Stimulated activated CD4-positive, alpha-beta T cell treated with anti-CD3 and anti-CD28 coated beads, Interleukin-15, amount 100 ng/mL, for 24 hours (primary cell): ENCODE results near the gene USP4.

Experiments used
- DNase-seq: peaks from one replicate; pipeline ENCODE4 v3.0.0-alpha.2; 2020

Gene USP4

DNA sequence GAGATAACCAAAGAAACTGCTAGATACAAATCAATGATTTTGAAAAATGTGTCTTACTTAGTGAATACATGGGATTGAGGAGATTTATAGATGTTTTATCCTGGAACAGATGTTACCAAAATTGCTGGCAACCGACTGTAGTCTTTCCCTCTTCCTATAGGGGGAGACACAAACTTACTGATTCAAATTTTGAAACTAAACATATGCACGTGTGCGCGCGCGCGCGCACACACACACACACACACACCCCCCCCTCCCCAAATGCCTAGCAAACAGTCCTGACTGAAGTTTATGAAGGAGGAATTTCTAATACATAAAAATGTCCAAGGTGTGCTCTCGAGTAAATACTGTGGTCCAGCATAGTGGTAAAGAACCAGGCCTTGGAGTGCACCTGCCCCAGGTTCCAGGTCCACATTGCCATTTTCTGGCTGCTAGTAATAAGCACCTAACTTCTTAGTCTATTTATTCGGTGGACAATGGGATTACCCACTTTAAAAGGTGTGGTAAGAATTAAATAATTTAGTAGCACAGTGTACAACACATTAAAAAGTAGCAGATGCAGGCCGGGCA lies 44.3 kb downstream of the USP4 start:
- DNase-seq, result peak; percentile 46

DNA sequence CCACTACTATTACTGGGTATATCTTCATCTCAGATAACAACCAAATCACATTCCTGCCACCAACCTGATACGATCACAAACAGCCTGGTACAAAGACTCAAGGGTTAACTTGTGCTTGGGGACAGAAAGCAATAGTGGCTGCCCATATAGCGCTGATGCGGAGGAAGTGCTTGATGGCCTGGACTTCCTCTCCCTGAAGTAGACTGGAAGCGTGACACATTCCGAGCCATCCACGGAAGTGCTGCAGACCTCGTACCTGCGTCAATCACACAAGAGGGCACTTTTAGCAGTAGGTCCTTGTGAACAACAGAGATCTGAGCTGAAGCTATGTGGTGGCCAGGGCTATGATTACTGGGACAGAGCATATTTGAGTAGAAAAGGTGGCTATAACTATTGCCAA lies 45.5 kb downstream of the USP4 start:
- DNase-seq, result no peak

DNA sequence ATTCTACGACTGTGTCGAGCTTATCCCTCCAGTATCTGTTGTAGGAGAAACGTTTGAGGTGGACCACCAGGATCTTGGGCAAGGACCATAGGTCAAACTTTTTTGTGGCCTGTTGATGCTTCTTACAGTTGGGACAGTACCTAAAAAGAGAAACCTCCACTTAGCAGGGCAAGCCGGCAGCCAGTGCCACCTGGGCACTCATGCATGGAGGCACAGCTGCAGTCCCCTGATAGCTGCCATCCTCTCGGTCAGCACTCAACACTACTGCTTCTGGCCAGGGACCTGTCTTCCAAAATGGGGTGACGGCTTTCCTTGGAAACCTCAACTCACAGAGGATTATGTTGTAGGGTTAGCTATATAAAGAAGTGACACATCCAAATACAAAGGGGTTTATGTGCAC lies 55.9 kb downstream of the USP4 start:
- DNase-seq, result no peak

DNA sequence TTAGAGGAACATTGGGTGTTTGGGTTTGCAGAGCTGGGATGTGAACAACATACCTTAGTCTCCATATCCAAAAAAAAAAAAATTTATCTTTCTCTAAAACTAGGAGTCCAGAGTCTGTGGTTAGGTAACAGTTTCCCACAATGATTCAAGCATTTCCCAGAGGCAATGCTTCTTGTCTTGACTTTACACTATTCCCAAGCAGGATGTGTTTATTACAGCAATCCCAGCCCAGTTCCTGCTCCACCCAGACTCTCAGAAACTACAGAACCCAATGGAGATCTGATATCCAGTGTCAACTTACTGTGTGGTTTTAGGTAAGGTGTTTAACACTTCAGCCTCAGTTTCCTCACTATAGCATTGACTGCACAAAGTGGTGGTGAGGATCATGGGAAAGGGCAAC lies 60.5 kb downstream of the USP4 start:
- no peak for DNase-seq

DNA sequence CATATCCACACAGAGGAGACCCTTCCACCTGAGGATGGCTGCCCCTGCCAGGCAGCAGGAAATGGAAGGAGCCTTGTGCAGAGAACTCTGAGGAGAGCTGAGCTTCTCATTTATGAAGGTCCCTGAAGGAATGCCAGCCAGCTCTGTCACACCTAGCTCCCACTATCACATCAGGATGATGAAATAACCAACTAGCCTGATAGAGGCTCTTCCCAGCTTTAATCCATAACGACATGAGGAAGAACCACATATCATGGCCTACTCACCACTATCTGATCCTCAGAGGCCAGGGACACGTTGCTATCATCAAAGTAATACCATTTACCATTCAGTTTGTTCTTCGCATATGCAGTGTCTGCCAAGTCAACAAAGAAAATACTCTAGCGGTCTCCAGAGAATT lies 61.3 kb downstream of the USP4 start:
- DNase-seq, result no peak

DNA sequence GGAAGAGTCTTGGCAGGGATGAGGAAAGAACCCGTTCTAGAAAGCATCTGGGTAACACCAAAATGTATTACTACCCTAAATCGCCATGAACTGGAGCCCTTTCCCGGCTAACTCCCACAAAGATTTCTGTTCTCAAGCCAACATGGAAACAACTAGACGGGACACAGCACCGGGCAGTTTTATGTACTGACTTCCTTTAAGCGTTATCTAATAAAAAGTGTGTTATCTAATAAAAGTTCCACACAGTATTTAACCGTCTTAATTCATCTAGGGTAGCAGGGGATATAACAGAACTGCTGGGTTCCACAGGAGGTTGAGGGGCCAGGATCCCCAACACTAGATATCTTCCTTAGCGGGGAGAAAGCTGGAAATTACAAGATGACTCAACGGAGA lies 62.5 kb downstream of the USP4 start:
- DNase-seq, result no peak

DNA sequence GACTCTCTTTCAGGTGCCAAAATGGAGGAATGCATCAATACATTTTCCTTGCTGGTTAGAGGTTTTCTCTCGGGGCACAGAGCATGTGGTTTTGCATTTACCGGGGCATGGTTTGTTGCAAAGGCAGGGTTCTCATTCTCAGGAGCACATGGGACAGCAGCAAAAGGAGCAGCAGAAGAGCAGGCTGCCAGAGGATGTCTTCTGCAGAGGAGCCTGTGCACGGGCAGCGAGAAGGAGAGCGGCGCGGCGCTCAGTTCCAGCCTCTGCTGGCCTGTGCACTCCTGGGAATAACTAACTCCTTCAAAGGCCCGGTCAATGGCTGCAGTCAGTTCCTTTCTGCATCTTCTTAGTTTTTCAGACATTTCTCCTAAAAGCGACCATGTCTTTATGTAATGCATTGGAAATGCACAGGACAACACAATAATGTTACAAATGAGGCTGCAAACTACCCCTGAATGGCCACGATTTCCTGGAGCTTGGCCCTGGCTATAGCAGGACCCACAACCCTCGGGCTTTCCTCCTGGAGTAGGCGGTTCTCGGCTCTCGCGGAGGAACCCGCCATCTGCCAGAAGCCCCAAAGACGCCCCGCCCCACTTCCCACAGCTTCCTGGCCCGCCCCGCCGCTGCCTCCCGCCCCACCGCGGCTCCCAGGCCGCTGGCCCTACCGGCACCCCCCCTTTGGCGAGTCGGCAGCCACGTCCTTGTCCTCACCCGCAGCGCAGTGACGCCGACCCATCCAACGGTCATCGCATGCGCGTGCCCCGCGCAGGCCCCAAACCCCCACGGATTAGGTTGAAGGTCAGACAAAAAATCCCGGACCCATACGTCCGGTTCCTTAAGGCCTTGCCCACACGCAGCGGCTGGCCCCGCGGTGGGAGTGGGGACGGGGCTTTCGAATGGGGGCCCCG lies 63.1 kb downstream of the USP4 start, which contains the start of gene C3orf62:
TSS of gene C3orf62 (minus strand) at position 758 of the 908 bp plus-strand sequence. CDS start at position 398, 360 bp downstream.
- peak; percentile 91 for DNase-seq

DNA sequence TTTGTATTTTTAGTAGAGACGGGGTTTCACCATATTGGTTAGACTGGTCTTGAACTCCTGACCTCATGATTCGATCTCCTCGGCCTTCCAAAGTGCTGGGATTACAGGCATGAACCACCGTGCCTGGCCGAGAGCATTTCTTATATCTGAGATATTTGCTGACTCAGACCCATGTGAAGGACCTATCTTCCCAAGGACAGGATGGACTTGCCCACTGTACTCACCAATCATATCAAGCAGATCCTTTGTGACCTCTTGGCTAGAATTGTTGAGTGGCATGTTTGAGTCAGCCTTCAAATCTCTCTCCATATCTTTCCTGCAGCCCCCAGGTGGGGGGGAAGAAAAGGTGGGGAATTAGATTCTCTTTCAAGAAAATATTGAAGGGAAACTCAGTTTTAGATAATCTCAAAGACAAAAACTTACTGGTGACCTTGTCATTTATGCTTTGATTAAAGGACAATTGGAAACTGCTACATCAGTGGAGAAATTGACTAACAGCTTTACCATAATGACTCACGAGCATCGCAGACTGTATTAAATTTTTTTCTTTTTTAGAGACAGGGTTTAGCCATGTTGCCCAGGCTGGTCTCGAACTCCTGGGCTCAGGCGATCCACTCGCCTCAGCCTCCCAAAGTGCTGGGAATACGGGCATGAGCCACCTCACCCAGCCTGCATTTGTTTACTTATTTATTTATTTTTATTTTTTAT lies 65.9 kb downstream of the USP4 start:
- no peak for DNase-seq

DNA sequence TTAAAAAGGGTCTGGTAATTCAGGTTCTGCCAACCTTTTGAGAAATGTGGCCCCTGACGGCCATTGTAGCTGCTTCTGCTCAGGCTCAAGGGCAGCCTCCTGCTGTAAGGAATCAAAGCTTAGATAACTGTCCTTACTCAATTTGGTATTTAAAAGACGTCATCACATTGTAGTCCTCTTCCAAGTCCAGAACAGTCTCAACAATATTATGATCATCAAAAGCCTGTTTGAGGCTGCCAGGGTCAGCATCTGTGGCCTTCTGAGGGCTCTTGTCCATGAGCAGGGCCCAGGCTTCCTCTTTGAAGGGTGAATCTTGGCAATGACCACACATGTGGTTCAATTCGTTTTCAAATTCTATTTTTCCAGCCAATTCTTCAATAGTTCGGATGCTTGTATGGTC lies 68.8 kb downstream of the USP4 start:
- no peak for DNase-seq

DNA sequence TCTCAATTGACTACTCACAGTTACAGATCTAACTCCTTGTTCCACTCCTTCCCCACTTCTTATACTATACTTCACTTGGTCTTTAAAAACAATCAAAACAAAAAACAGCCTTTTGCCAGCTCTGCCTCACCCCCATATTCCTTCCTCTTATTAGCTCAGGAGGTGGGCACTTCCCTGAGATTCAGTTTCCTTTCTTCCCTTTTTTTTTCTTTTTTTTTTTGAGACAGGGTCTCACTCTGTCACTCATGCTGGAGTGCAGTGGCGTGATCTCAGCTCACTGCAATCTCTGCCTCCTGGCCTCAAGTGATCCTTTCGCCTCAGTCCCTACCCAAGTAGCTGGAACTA lies 69.7 kb downstream of the USP4 start:
- DNase-seq, result no peak

DNA sequence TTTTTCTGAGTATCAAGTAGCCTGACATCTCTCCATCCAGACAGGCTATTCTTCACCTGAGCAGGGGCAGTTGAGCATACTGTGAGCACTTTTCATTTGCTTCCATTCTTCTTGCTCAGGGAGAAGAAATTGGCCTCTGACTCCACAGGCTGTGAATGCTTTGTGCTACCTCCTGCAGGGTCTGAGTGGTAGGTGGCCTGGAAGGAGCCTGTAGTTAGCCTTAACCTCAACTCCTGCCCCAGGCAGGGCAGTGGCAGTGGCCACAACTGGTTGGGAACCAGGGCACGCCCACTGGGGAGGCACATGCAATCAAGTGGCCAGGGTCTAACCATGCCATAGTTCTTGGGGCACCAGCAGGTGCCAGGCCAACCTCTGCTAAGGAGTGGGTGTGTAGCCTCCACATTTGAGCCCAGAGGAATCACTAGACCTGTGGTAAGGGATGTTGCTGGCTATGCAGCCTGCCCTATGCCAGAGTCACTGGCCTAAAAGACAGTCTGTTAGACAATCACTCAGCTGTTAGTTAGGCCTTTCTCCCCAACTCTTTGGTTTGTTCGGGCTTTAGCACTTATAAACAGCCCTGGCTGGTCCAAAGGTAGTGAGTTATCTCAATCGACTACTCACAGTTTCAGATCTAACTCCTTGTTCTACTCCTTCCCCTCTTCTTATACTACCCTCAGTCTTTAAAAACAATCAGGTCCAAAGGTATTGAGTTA lies 70.3 kb downstream of the USP4 start:
- DNase-seq, result no peak

DNA sequence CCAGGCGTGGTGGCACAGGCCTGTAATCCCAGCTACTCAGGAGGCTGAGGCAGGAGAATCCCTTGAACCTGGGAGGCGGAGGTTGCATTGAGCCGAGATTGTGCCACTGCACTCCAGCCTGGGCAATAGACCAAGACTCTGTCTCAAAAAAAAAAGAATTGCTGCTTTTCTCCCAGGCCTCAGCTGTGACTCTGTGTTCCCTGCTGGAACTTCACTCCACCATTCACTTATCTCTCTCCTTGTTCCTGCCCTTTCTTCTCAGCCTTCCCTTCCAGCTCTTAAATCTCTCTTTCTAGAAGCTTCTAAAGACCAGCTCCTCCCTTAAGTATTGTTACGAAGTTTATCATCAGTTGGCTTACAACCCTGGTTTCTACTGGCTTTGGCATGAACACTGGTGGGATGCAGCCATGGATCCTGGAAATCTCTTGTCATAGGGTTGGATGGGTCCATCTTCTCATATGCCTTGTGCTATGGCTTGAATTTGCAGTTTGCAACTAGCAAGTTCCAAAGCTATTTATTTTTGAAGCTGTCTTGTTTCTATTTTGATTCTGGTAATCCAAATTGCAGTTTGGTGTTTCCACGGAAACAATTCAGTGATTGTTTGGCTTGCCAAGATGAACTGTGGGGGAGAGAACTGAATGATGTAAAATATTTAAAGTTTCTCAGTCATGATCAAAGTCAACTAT lies 73.3 kb downstream of the USP4 start:
- no peak for DNase-seq

DNA sequence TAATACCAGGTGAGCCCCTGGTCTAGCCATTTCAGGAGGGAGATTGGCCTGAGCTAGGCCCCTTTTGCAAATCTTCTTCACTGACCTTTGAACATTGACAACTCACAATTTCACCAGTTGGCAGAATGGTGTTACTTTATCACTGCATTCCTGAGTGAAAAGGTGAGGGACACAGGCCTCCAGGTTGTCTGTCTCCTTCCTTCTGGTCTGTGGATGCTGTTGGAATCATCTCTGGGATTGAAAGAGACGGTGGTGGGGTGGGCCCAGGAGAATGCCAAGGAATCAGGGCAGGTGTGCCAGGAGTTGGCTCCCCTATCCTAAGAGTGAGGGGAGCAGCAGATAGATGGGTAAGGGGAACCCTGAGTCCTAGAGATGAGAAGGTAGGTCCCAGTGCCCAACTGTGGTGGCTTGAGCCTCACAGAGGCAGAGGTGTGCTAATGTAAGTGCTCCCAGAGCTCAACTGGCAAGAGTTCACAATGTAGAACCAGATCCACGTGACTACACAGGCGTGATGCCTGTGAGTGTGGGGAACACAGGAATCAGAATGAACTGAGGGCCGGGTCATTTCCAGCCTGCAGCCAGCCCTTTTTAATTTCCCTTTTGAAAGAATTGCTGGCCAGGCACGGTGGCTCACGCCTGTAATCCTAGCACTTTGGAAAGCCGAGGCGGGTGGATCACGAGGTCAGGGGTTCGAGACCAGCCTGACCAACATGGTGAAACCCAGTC lies 74.0 kb downstream of the USP4 start:
- no peak for DNase-seq

DNA sequence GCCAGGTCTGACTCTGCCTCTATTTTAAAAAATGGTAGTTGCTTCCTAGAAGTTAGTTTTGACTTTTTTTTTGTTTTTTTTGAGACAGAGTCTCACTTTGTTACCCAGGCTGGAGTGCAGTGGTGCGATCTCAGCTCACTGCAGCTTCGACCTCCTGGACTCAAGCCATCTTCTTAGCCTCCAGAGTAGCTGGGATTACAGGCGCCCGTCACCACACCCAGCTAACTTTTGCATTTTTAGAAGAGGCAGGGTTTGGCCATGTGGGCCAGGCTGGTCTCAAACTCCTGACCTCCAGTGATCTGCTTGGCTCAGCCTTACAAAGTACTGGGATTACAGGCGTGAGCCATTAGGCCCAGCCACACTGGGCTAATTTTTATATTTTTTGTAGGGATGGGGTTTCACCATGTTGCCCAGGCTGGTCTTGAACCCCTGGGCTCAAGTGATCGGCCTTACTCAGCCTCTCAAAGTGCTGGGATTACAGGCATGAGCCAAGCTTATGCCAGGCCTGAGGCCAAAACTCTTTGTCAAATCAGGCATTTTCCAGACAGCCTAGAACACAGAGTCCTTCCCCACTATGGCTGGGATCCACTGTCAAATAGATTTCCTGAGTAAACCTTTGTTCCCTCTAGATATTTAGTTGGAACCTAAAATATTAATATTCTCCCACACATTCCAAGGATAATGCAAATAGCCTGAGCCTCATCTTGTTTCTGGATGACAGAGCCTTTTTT lies 76.5 kb downstream of the USP4 start:
- no peak for DNase-seq

DNA sequence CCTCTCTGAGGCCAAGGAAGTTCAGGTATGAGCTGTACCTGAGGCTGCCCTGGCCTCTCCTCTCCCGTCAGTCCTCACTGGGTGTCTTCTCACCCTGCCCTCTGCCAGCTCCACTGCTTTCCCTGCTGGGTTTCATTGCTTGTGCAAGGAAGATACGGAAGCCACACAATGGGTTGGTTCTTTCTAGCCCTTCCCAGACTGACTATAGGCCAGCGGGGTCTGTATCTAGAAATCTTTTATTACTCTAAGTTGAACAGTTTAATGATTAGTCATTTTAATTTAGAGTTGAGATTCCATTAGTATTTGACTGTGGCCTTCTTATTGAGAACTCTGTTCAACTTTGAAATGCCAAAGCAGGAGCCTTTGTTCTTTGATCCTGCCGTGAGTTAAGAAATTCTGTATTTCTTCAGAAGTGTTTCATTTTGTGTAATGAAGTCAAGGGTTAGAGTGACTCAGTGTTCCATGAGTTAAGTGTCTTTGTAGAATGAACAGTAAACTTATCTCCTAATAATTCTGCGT lies 79.0 kb downstream of the USP4 start:
- no peak for DNase-seq

DNA sequence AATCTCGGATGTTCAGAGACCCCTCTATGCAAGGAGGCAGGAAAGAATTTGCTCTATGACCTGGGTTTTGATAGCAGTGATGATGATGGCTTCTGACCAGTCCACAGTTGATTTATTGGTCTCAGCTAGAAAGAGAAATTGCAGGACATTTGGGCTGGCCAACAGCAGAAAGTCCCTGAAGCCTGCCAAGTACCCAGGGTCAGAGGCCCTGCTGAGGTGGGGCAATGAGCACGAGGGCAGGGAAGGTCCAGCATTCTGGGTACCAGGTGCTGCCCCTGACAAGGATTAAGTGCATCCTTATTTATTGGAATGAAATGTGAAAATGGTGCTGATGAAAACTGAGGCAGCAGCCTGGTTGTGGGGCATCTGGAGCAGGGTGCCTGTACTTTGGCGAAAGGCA lies 82.7 kb downstream of the USP4 start:
- no peak for DNase-seq

DNA sequence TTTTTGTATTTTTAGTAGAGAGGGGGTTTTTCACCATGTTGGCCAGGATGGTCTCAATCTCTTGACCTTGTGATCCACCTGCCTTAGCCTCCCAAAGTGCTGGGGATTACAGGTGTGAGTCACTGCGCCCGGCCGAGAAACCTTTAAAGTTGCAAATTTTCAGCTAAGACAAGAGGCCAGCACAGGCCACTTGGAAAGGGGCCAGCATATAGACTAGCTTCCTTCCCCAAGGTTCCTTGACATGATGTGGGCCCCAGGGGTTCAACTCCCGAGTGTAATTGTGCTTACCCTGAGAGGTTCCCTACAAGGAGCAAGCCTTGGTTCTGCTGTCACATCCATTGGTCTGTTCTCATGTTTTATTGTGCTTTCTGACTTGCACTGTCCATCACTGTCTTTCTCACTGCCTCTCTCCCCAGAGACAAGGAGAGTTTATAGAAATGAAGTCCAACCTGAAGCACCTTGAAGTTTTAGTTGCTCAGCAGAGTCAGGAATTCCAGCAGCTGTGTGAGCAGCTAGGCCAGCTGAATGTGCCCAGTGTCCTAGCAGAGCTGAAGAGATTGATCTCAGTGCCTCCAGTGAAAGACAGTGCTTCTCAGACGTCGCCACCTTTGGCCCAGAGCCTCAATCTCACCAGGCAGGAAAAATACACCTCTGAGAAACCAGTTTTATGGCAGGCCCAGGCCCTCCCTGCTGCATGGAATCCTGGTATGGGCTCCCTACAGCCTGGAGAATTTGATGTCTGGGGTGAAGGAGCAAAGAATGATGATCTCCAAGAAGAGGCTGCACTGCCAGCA lies 83.9 kb downstream of the USP4 start:
- no peak for DNase-seq

DNA sequence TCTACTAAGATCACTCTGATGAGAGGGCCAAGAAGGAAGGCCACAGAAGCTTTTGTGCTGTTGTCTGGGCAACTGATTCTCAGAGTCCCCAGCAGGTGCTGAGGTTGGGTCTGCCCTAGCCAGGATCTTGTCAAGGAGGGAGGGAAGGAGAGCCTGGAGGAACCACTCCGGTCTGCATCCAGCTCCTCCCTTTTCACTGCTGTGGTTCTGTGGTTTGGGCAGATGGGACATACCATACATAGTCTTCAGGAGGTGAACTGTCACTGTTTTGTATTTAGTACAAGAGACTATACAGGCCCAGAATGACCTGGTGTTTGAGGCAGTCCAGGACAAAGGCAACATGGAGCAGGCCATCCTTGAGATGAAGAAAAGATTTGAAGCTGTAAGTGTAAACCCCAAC lies 84.7 kb downstream of the USP4 start:
- DNase-seq, result no peak

DNA sequence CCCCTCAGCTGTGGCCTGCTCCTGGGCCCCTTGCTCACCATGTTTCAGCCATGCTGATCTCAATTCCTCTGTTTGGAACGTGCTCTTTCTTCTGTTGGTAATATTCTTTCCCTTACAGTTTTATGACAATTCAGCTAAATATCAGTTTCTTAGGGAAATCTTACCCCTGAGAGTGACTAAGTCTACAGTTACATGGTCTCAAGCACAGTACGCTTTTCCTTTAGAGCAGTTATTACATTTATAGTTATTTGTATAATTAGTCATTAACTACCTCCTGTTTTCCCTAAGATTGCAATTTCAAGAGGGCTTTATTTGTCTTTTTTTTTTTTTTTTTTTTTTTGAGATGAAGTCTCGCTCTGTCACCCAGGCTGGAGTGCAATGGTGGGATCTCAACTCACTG lies 86.3 kb downstream of the USP4 start:
- DNase-seq, result no peak

DNA sequence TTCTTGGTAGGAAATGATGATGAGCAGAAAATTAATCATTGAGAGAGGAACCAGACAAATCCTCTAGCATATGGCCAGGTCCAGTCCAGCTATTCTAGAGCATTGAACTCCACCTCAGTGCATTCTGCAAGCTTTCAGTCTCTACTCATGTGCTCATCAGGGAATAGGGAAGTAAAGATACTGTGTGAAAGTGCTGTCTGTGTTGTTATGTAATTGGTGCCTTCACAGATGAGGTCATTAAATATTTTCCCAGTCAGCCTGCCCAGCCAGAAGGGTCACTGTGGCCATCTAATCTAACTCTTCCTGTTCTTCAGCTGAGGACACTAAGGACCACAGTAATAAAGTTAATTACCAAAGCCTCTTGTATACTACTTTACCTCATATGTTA lies 91.0 kb downstream of the USP4 start:
- no peak for DNase-seq
